Esophagus mucosa (tissue), 1 donor: Measurements from ENCODE around the gene MLLT3. TPM values are rescaled to one million over a fixed set of nuclear protein-coding genes. Genes with fewer than 3 reads are reported as not detected.

Experiments used
- ATAC-seq: fragments of 200-7000 bp; cut with Tn5 transposase; one replicate; pipeline ENCODE4 v1.9.1; 2020
- total RNA-seq: library from RNA; stranded (reverse); gene quantifications from one replicate; pipeline ENCODE4 v1.2.4, GENCODE V29; 2023
- donor health status: DM: yes; HTN: yes; CAD: no.

Gene MLLT3
- total RNA-seq, 1 donor from 2014 or later: 7.9 TPM

DNA sequence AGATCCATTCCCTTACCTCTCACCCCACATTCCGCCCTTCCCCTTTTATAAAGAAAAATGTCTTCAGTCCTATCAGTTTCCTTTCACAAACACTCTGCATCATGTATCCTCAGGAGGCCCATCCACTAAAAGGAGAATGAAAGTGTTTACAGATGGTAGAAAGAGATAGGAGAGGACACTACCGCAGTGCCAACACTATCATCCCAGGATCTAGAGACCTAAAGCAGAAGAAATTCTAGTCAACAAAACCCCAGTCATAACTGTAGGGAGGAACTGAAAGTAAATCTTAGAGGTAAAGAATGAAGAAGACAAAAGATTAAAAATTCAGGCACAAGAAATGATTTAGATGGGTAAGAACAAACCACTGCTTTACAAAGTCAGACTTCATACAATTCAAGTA, 114.1 kb downstream of the MLLT3 start:
- no peak for ATAC-seq

DNA sequence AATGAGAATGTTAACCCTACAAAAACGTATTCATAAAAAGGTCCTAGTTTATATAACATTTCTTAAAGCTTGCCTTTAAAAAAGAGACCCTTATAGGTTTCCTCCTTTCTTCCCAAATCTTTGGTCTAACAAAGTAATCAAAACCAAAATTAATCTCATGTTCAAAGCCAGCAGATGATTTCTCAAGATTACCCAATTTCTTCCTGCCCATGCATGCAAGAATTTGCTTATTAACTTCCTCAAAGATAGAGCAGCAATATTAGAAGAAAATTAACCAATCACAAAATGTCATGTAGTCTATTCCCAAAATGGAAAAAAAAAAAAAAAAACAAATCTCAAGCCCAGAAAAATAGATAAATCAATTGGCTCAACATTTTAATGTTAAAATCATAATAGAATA, 114.9 kb downstream of the MLLT3 start:
- ATAC-seq: no peak

DNA sequence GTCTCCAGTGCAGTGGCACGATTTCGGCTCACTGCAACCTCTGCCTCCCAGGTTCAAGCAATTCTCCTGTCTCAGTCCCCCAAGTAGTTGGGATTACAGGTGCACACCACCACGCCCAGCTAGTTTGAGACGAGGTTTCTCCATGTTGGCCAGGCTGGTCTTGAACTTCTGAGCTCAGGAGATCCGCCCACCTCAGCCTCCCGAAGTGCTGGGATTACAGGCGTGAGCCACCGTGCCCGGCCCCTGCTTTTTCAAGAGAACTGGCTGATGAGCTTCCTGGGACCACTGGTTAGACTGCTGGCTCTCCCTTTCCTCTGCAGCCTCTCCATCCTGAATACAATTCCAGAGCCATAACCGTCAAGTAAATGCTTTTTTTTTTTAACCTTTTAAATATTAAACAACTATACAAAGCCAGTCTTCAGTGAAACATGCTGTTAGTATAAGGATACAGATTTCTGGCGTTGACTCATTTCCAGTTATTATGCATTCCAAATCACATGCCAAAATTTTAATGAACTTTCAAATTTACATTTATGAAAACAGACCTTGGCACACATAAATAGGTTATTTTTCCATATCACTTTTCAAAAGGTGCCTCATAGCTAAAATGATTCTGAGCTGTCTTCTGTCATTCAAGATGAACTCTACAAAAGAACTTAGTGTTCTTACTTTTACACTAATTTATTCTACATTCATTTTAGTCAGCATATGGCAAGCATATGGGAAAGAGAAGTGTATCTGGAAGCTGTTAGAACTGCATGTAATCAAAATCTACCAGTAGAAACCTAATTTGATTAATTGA, 116.0 kb downstream of the MLLT3 start:
- ATAC-seq: no peak

DNA sequence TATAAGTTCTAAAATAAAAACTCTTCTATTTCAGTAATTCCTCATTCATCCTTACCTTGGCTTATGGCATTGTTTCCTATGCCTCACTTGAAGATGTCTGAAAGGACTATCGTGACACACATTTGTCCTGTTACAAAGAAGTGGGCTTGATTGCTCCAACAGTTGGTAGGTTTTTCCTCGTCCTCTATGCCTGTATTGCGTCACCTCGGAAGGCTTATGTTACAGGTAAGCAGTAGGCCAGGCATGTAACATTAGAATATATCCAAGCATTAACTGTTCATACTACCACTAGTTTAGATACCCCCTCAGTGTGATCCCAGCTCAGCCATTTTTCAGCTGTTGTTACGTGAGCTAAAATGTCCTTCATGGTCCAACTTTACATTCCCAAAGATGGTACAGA, 116.7 kb downstream of the MLLT3 start:
- ATAC-seq: no peak

DNA sequence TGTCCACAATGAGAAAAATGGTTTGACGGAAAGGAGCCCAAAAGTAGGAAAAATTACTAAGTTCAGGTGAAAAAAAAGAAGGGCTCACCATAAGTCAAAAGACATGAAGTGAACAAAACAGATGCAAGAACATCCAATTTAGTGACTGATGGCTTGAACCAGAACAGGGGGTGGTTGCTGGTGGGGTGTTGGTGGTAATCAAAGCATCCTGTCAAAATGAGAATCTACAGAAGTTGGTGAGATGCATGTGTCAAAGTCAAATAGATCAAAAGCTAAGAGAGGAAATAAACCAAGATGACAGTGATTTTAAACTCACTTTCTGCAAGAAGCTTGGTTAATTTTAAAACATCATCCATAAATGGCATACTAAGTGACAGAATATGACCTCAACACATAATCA, 117.4 kb downstream of the MLLT3 start:
- no peak for ATAC-seq

DNA sequence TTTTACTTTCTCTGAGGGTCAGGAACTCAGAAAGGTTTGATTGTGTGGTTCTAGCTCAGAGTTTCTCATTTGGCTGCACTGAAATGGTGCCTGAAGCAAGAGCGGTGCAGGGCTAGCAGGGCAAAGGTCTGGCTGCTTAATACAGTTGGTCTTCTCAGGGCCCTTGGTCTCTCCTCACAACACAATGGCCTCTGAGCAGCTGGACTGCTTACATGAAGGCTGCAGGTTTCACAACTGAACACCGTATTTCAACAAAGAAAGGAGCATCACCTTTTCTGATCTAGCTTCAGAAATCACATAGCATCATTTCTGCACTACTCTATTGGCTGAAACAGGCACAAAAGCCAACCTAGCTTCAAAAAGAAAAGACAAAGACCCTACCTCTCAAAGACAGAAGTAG, 122.2 kb downstream of the MLLT3 start:
- ATAC-seq: no peak

DNA sequence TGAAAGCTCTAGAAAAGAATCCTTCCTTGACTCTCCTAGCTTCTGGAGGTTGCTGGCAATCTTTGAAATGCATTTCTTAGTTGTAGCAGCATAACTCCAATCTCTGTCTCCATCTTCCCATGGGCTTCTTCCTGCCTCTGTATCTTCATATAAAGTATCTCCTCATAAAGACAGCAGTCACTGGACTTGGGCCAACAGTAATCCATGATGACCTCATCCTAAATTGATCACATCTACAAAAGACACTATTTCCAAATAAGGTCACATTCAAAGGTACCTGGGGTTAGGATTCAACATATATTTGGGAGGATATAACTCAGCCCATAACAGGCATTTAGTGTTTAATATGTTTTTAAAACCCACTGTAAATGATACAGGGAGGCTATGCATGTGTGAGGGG, 123.3 kb downstream of the MLLT3 start:
- no peak for ATAC-seq

DNA sequence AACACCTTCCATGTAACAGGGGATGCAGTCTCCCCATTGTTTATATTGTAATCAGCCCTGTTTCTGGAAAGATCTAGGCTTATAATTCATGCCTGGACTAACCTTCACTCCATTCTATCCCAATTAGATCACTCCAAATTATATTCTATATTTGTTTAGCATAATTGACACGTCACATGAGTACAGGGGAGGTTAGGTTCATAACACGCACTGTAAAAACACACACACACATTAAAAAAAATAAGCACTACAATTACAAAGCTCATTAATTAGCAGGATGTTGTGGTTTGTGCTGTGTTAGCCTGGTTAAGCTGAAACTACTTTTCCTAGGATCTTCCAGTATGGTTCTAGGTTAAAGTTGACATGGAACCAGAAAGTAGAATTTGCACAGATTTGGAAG, 126.0 kb downstream of the MLLT3 start:
- ATAC-seq: no peak

DNA sequence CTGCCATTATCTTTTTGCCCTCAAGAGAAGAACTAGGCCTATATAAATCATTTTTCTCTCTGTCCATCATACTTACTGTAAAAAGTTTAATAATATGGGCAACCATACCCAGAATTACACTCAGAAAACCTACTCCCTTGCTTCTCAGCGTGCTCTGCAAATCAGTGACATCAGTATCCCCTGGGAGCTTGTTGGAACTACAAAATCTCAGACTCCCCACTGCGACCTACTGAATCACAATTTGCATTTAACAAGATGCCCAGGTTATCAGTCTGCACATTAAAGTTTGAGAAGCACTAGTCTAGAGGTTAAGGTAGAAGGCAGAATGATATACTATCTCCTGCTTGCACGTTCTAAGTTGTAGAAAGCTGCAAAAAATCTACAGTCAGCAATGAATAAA, 127.2 kb downstream of the MLLT3 start:
- no peak for ATAC-seq

DNA sequence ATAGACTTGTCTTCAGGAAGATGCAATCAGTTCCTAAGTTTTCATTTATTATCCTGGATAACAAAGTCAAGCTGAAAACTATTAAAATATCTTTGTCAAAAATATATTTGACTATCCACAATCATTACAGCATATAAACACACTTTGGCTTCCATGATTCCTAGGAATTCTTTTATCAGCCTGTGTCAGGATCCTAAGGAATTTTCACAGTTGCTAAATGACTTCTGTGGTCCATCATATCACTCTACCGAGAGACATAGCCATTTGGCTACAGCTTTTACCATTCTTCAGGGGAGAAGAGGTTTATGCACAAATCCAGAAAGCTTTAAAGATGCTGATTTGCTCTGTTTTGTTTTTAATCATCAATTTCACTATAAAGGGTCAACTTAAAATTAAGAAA, 128.3 kb downstream of the MLLT3 start:
- ATAC-seq: no peak

DNA sequence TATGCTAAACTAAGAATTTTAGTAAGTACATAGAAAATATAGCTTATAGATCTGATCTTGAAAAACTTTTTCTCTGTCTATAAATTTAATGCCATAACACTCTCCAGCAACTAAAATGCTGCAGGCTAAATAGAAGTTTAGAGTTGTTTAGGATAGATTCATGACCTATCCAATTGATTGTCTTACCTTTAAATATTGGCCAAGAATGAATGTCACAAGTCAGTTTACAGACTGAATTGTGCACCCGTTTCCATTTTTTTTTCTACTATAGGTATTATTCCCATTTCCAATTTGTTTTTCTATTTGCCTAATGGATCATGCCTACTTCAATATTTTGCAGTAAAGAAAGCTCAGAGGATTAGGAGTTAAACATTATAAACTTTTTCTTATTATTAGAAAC, 129.5 kb downstream of the MLLT3 start:
- ATAC-seq: no peak

DNA sequence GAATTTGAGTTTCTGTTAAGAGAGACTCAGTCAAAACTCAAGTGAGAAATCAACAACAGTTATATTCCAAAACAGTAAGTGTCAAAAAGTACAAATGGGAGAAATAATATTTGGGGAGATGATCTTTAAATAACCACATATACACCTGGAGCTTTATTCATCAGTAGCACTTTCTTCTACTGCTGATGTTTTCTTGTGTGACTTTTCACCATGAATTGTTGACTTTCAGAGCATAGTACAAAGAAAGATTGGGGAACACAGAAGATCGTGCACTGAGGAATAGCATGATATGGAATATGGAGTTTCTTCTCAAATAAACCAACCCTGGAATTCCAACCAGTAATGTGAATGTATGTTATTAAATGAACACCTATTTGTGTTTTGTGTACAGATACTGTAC, 130.7 kb downstream of the MLLT3 start:
- ATAC-seq: no peak

DNA sequence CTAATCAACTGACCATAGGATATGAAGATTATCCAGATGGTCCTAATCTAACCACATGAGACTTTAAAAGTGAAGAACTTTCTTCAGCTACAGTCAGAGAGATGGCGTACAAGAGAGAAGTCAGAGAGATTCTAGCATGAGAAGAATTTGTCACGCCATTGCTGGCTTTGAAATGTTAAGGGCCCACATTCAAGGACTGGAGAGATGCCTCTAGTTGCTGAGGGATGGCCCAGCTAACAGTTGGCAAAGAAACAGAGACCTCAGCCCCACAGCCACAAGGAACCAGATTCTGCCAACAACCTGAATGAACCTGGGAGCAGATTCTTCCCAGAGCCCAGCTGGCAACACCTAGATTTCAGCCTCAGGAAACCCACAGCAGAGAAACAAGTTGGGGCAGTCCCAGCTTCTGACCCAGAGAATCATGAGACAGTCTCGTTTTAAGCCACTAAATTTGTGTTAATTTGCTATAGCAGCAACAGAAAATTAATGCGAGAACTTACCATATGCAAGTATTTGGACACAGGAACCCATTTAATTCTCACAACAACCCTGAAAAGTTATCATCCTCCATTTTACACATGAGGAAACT, 132.0 kb downstream of the MLLT3 start:
- no peak for ATAC-seq

DNA sequence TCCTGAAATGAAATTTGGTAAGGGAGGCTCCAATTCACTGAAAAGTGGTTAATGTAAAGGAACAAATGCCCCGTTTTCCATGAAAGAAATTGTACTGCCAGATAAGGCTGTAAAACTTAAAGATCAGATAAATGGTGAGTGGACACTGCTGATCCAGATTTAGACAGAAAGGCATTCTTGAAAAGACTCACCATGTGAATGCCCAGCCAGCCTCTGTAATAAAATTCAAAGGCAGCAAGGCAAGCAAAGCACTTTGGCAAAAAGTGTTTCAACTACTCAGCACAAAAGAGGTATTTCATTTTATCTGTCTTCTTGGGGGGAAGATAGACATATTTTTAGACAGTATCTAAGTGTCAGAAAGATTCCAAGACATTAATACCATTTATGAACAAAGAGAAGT, 133.6 kb downstream of the MLLT3 start:
- no peak for ATAC-seq

DNA sequence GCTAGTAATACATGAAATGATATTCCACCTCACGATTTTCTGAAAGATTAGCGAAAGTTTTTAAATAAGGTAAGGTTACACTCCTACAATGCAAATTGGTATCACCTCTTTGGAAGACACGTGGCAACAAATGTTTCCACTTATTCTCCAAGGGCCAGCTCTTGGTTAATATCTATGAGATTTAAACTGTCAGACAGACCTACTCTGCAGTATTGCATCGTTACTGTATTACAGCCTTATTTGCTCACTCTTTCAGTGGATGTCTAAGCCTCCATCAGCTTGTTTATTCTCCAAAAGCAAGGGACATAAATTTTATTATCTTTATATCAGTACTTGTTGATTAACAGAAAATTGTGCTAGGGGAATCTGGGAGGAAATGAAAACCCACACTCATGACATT, 135.7 kb downstream of the MLLT3 start:
- ATAC-seq: no peak

DNA sequence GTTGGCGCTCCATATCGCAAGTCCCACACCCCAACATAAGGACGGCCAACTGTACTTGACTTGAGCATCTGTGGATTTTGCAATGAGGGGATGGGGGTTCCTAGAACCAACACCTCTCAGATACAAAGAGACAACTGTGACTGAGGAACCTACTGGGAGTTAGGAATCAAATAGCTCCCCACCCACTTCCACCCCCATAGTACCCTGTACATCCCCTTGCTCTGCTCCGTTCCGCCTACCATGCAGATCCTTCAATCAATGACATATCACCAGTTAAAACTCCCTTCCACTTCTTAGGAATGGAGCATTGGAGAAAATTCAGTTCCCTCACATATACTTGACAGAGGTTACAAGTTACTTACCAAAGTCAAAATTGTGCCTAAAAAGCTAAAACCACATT, 140.9 kb downstream of the MLLT3 start:
- ATAC-seq: no peak

DNA sequence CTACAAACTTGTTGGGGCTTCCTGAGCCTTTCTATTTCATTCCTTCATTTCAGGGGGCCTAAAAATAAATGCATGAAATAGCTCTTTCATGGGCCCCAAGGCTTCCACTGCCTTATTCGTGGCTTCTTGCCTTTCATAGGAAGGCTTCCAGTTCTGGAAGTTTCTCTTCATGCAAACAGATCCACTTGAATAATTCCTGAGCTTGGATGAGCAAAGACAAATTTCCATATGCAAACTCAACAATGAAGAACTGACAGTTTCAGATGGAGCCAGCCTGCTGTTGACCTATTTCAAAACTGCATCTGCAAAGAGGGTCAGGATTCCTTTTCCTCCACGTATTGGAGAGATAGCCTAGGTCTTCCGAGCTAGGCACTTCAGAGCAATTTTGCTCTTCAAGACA, 142.1 kb downstream of the MLLT3 start:
- no peak for ATAC-seq

DNA sequence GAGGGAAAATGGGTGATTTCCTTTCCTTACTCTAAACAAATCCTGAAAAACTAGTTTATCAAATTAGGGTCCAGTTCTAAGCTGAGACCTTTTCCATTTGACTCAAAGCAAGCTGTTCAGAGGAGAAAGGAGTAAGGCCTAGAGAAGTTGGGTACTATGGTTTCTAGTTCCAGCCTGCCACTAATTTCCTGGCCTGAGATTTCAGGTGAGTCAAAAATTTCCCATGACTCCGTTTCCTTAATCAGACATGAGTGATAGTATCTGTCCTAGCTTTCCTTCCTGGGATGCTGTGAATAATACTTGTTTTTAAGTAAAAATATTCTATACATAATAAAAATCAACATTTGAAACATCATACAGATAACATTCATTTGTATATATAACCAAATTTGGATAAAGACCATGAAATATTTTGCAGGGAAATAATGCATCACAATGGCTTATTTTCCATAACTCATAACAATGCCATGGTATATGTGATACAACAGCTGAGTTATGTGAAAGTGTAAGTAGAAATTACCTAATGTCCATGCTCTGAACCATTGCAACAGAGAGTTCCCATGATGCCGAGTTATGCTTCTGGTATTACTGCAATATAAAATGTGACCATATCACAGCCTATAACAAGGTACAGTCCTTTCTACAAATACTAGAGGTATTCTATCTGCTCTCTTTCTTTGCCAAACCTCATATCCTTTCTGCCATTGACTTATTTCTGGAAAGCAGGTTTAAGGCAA, 142.7 kb downstream of the MLLT3 start:
- ATAC-seq: no peak

DNA sequence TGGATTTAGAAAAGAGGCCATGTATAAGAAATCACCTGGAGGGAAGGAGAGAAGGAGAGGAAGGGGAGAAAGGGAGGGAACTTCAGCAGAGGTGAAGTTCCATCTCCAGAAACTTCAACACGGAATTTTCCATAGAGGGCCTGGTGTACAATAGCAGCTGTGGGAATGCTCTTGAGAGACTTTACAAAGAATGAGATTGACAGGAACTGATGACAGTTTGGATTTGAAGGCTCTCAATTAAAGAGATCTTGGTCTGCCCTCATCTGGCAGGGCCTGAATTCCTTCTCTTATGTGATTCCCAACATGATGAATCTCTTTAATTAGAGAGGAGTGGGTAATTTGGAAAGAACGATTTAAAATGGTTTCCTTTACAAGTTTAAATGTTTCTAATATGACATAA, 143.5 kb downstream of the MLLT3 start:
- ATAC-seq: no peak

DNA sequence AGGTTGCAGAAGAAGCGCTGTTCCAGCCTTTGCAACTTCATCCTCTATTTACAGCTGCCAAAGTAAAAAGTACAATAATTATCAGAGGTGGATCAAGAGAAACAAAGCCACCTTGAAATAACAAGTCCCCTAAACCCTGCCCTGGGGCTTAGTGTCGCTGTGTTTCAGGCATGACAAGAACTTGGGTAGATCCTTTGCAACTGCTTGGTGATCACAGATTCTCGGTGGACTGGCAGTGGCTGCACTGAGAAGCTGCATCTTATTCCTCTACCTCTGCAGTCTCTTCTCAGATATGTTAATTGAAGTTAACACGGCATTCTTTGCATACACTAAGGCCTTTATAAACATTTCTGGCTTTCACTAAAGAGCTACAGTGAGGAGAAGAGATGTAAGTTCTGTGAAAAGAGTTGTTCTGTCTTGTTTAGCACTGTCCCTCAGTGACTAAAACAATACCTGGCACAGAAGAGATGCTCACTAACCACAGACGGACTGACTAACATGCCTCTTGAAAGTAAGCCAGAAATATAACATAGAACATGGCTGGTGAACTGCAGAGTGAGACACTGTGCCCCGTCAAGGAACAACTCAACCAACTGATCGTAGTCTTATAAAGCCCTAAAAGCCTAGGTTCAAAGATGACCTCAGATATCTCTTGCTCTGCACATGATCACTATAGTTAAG, 144.2 kb downstream of the MLLT3 start:
- ATAC-seq: peak; percentile 65

DNA sequence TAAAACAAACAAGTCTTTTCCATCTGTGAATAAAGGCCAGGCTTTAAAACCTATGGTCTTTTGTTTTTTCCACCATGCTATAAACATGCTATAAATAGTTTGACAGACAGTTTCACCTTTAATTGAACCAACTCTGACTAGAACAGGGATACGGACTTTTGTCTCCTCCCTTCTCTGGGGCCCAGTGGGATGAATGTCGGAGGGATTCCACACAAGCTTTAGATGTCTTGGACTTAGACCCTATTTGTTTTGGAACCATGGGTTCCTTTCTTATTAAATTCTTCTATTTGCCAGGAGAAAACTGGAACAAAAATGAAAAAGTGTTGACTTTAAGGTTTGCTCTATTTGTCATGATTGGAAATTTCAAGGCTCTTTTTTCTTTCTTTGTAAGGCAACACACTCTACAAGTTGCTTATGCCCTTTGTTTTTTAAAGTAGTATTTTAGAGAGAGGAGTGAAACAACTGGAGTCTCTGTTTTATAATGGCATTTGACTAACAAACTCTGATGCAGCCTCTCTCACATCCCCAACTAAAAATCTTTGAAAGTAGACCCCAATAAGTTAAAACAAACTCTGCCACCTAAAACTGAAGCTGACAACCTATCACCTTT, 145.3 kb downstream of the MLLT3 start:
- no peak for ATAC-seq

DNA sequence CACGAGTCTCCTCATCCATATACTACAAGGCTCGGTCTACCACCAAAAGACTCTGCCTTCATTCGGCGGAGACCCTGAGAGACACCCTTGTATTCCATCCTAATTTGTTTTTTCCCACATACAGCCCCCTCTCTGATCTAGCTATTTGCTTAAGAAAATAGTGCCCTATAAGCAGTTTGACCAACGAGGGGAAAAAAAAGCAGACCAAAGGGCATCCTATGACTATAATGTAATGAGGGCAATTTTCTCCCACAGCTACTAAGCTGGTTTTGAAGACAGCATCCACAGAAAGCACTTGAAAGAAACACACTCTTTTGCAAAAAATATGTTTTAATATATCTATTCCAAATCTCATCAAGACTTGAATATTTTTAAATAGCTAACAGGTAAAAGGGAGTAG, 147.8 kb downstream of the MLLT3 start:
- no peak for ATAC-seq

DNA sequence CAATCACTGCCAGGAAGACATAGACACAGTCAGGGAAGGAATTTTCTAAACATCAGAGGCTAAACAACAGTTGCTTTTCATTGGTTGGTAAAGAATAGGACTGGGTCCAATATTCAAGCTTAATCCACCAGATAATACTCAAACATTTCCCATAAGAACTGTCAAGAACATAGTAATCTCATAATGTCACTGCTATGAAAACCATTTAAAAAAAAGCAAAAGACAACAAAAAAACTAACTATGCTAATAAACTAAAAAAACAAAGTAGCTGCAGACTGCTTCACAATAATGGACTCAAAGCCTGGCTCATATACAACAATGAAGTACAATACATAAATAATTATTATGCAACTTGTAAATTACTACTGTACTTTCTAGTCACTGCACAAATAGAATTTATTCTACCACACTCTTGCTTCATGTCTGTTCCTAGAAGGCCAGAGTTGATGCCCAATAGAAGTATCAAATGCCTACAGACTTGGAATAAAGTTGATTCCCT, 148.7 kb downstream of the MLLT3 start:
- no peak for ATAC-seq
